ENCODE results near the gene SULT1A1. TPM values are rescaled to one million over a fixed set of nuclear protein-coding genes. Genes with fewer than 3 reads are reported as not detected.
"Not testable (repeated sequence)": the region's sequence is repeated elsewhere in the genome, so short reads cannot be mapped to it uniquely, and the experiment has no call there.

Gene SULT1A1
- total and polyA plus RNA-seq, 2 of the 4 experiments (the other 2 are of a cell fraction), result 1.2 to 1.6 TPM

- Histone ChIP-seq H3K23ac (ENCODE audit: low read depth, low read length) (no peak overlapping the region), H3K36me3 (ENCODE audit: control insufficient read depth, insufficient read depth, low read length) (peaks cover 1% of the 10 kb centered on the region; the same call in 1 of the 2 replicates), H3K4me1 (ENCODE audit: control insufficient read depth, insufficient read depth, low read length) (no peaks in the 10 kb centered on the region), H4K5ac (ENCODE audit: low read depth, low read length) (no peak overlapping the region), H4K91ac (ENCODE audit: insufficient read depth, low read depth, low read length) (no peak overlapping the region), H3K56ac (ENCODE audit: extremely low read depth, insufficient read depth, low read length) (no peak overlapping the region), H3K27ac (ENCODE audit: insufficient read depth, low read length) (no peak overlapping the region), H3K9me3 (ENCODE audit: control insufficient read depth, insufficient read depth, low read length) (no peaks in the 10 kb centered on the region), H2AK9ac (replicated peaks; ENCODE audit: low read depth, low read length, poor library complexity) (no peak overlapping the region), H2AK5ac (ENCODE audit: low read depth, low read length) (no peak overlapping the region), H2BK20ac (ENCODE audit: low read depth, low read length) (no peak overlapping the region), H3K4ac (ENCODE audit: low read depth, low read length) (no peak overlapping the region), H4K8ac (ENCODE audit: low read depth in 2 of 2, low read length in 2 of 2) (no peak overlapping the region), H3K79me1 (ENCODE audit: low read depth in 1 of 2, low read length in 2 of 2) (no peaks in the 10 kb centered on the region), H2AFZ (replicated peaks; ENCODE audit: low read length, poor library complexity) (no peak overlapping the region), H4K20me1 (ENCODE audit: insufficient read depth, low read length) (no peaks in the 10 kb centered on the region), H3K4me3 (ENCODE audit: insufficient read depth, low read depth, low read length) (no peak overlapping the region), H3K9me1 (ENCODE audit: insufficient read depth, low read length) (no peaks in the 10 kb centered on the region), H2BK15ac (ENCODE audit: low read depth, low read length) (no peak overlapping the region), H3K27me3 (ENCODE audit: control insufficient read depth, insufficient read depth, low read length) (peaks cover 2% of the 10 kb centered on the region; the same call in 1 of the 2 replicates), H3K18ac (ENCODE audit: low read depth, low read length) (no peak overlapping the region), H3K9ac (ENCODE audit: low read depth, low read length) (no peak overlapping the region), H2BK5ac (ENCODE audit: low read depth, low read length, poor library complexity, severe bottlenecking) (no peak overlapping the region), H3K14ac (replicated peaks; ENCODE audit: low read depth, low read length) (no peak overlapping the region), H2BK120ac (ENCODE audit: low read depth, low read length) (no peak overlapping the region), H3K4me2 (ENCODE audit: low read depth, low read length) (no peak overlapping the region)
- DNase-seq (no peak), ATAC-seq (ENCODE audit: low read depth) (no peak)
- in situ Hi-C loops (cut with MboI; ENCODE audit: low sequenced_read_pairs), result no loop called here
- TF ChIP-seq RAD21 (IDR thresholded peaks at IDR 0.05; ENCODE audit: low read length) (no peak), MAFK (IDR thresholded peaks at IDR 0.05; ENCODE audit: low read depth, low read length) (peak; percentile 92), NFE2L2 (IDR thresholded peaks at IDR 0.05; ENCODE audit: low read depth, low read length) (peak; percentile 72)
- dilution Hi-C loops (cut with HindIII; ENCODE audit: low sequenced_read_pairs, unreplicated experiment), result no loop called here
- WGBS, 2 experiments (ENCODE audit: extremely low coverage in 2 of 2, insufficient read length in 1 of 2), result no CpG with 5 or more reads among the region's 8 CpGs
- intact Hi-C loops (cut with micrococcal nuclease), result no loop called here
- BruUV-seq (replicated peaks), result no TSS peak
- POLR2A ChIA-PET (ENCODE audit: unreplicated experiment), result no interaction called here
- CTCF ChIA-PET, result no interaction called here
Observed at GRCh38 chr16:28596115-28596630, 13.7 kb downstream of the SULT1A1 start.

DNA sequence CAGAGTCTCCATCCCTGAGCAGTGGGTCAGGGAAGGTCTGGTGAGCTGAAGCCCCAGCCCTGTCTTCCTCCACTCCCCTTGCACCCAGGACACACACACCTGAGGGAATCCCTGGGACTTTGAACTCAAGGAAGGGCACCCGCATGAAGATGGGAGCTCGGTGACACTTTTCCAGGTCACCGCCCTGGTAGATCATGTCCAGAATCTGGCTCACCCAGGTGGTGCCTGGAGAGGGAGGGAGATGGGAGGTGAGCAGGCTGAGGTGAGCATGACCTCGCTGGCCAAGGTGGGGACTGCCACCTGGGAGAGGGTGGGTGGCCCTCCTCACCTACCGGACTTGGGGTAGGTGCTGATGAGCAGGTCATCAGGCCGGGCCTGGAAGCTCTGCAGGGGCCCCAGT lies 14.4 kb downstream of the SULT1A1 start:
- H3K14ac ChIP-seq (replicated peaks; ENCODE audit: low read depth, low read length); POLR2A ChIA-PET (ENCODE audit: unreplicated experiment); H2BK5ac ChIP-seq (ENCODE audit: low read depth, low read length, poor library complexity, severe bottlenecking); in situ Hi-C loops (cut with MboI; ENCODE audit: low sequenced_read_pairs); H3K4ac ChIP-seq (ENCODE audit: low read depth, low read length); intact Hi-C loops (cut with micrococcal nuclease); H3K79me1 ChIP-seq (ENCODE audit: low read depth in 1 of 2, low read length in 2 of 2); H4K20me1 ChIP-seq (ENCODE audit: insufficient read depth, low read length); H4K8ac ChIP-seq (ENCODE audit: low read depth in 2 of 2, low read length in 2 of 2); H3K27me3 ChIP-seq (ENCODE audit: control insufficient read depth, insufficient read depth, low read length); H3K23ac ChIP-seq (ENCODE audit: low read depth, low read length); BruUV-seq (replicated peaks); H3K9me1 ChIP-seq (ENCODE audit: insufficient read depth, low read length); H3K18ac ChIP-seq (ENCODE audit: low read depth, low read length); H3K56ac ChIP-seq (ENCODE audit: extremely low read depth, insufficient read depth, low read length); H3K9ac ChIP-seq (ENCODE audit: low read depth, low read length); dilution Hi-C loops (cut with HindIII; ENCODE audit: low sequenced_read_pairs, unreplicated experiment); H4K91ac ChIP-seq (ENCODE audit: insufficient read depth, low read depth, low read length); H3K4me2 ChIP-seq (ENCODE audit: low read depth, low read length); H2AFZ ChIP-seq (replicated peaks; ENCODE audit: low read length, poor library complexity); H2AK9ac ChIP-seq (replicated peaks; ENCODE audit: low read depth, low read length, poor library complexity); H2AK5ac ChIP-seq (ENCODE audit: low read depth, low read length); H3K36me3 ChIP-seq (ENCODE audit: control insufficient read depth, insufficient read depth, low read length); ATAC-seq (ENCODE audit: low read depth); H2BK15ac ChIP-seq (ENCODE audit: low read depth, low read length); H2BK120ac ChIP-seq (ENCODE audit: low read depth, low read length); H4K5ac ChIP-seq (ENCODE audit: low read depth, low read length); H3K27ac ChIP-seq (ENCODE audit: insufficient read depth, low read length); CTCF ChIA-PET; H3K4me3 ChIP-seq (ENCODE audit: insufficient read depth, low read depth, low read length); H3K9me3 ChIP-seq (ENCODE audit: control insufficient read depth, insufficient read depth, low read length); H3K4me1 ChIP-seq (ENCODE audit: control insufficient read depth, insufficient read depth, low read length); H2BK20ac ChIP-seq (ENCODE audit: low read depth, low read length); DNase-seq: not testable (repeated sequence)
- WGBS, 2 experiments (ENCODE audit: extremely low coverage in 2 of 2, insufficient read length in 1 of 2), result no CpG with 5 or more reads among the region's 6 CpGs

Measured in IMR-90 (cell line).